GM23338 (cell line): ENCODE results near the gene TMEM43. TPM values are rescaled to one million over a fixed set of nuclear protein-coding genes. Genes with fewer than 3 reads are reported as not detected.

Experiments
- ATAC-seq: fragments of 200-7000 bp; cut with Tn5 transposase; 3 replicates; pipeline ENCODE4 v1.9.1; 2020
- DNase-seq: peaks from one replicate; pipeline ENCODE4 v3.0.0-alpha.2; 2015; ENCODE audit warnings: low spot score
- H2AFZ ChIP-seq: fragments of 200-600 bp; sonication (generic); 2 replicates; pipeline ENCODE4 v1.8.0; 2016; ENCODE audit warnings: antibody characterized with exemption, mild to moderate bottlenecking, moderate library complexity
- H3F3A ChIP-seq: fragments of 200-600 bp; sonication (generic); replicated peaks from 2 replicates; pipeline ENCODE4 v1.8.0; 2017; ENCODE audit warnings: antibody characterized with exemption, mixed run types, low read depth
- H3K27ac ChIP-seq: fragments of 200-600 bp; sonication (generic); 2 replicates; pipeline ENCODE4 v1.6.1; 2016; ENCODE audit warnings: low read depth
- H3K27me3 ChIP-seq: fragments of 200-600 bp; sonication (generic); 2 replicates; pipeline ENCODE4 v1.8.0; 2016; ENCODE audit warnings: mild to moderate bottlenecking, mixed run types, moderate library complexity; ENCODE audit not compliant: insufficient read depth
- H3K36me3 ChIP-seq: fragments of 200-600 bp; sonication (generic); 2 replicates; pipeline ENCODE4 v1.8.0; 2016; ENCODE audit warnings: mild to moderate bottlenecking; ENCODE audit not compliant: insufficient read depth
- H3K4me1 ChIP-seq: fragments of 200-600 bp; sonication (generic); 2 replicates; pipeline ENCODE4 v1.8.0; 2016; ENCODE audit warnings: mild to moderate bottlenecking, moderate library complexity; ENCODE audit not compliant: insufficient read depth
- H3K4me2 ChIP-seq: fragments of 200-600 bp; sonication (generic); 2 replicates; pipeline ENCODE4 v1.7.1; 2017; ENCODE audit warnings: mixed run types
- H3K4me3 ChIP-seq: fragments of 200-600 bp; sonication (generic); 2 replicates; pipeline ENCODE4 v1.6.1; 2016; ENCODE audit warnings: mixed run types
- H3K79me2 ChIP-seq: fragments of 200-600 bp; sonication (generic); replicated peaks from 2 replicates; pipeline ENCODE4 v1.8.0; 2017; ENCODE audit warnings: mild to moderate bottlenecking; ENCODE audit not compliant: insufficient read depth
- H3K9me2 ChIP-seq: fragments of 200-600 bp; sonication (generic); 2 replicates; pipeline ENCODE4 v1.8.0; 2017; ENCODE audit not compliant: insufficient read depth
- H4K20me1 ChIP-seq: fragments of 200-600 bp; sonication (generic); replicated peaks from 2 replicates; pipeline ENCODE4 v1.8.0; 2017; ENCODE audit warnings: mild to moderate bottlenecking; ENCODE audit not compliant: insufficient read depth
- H3K27ac Mint-ChIP-seq: 2 replicates; pipeline ENCODE4 v1.8.0; 2020; ENCODE audit warnings: inconsistent platforms, mild to moderate bottlenecking, moderate library complexity, mixed read lengths
- H3K27me3 Mint-ChIP-seq: 3 replicates; pipeline ENCODE4 v1.8.0; 2022; ENCODE audit warnings: low read depth, mild to moderate bottlenecking, moderate library complexity, mixed read lengths, inconsistent platforms; ENCODE audit not compliant: insufficient read depth, poor library complexity
- H3K36me3 Mint-ChIP-seq: 3 replicates; pipeline ENCODE4 v1.8.0; 2021; ENCODE audit warnings: low read depth, mild to moderate bottlenecking, inconsistent platforms, moderate library complexity, mixed read lengths
- H3K4me1 Mint-ChIP-seq: 3 replicates; pipeline ENCODE4 v1.8.0; 2020; ENCODE audit warnings: mild to moderate bottlenecking, inconsistent platforms, mixed read lengths
- H3K4me3 Mint-ChIP-seq: 3 replicates; pipeline ENCODE4 v1.8.0; 2021; ENCODE audit warnings: moderate library complexity, mild to moderate bottlenecking, inconsistent platforms, mixed read lengths
- H3K9me3 Mint-ChIP-seq: 3 replicates; pipeline ENCODE4 v1.8.0; 2020; ENCODE audit warnings: moderate library complexity, mild to moderate bottlenecking, inconsistent platforms, mixed read lengths
- CTCF ChIP-seq, 2 experiments: fragments of 200-600 bp in 1 of 2; sonication (generic) in 1 of 2; conservative IDR thresholded peaks; 2 replicates each; pipeline versions ENCODE4 v1.5.1 to v1.6.1; 2016 to 2017; ENCODE audit warnings: antibody characterized with exemption in 2 of 2, low read depth in 2 of 2, mild to moderate bottlenecking in 2 of 2, moderate library complexity in 1 of 2
- ETS1 ChIP-seq: IDR thresholded peaks from 2 replicates; pipeline ENCODE4 v1.6.1; 2016; ENCODE audit warnings: antibody characterized with exemption
- EZH2 ChIP-seq: fragments of 200-600 bp; sonication (generic); IDR thresholded peaks from one replicate; pipeline ENCODE4 v1.8.0; 2017; ENCODE audit warnings: antibody characterized with exemption, mild to moderate bottlenecking, low read depth; ENCODE audit not compliant: unreplicated experiment
- EZH2phosphoT487 ChIP-seq: fragments of 200-600 bp; sonication (generic); IDR thresholded peaks from one replicate; pipeline ENCODE4 v1.8.1; 2018; ENCODE audit warnings: antibody characterized with exemption; ENCODE audit not compliant: unreplicated experiment
- JUNB ChIP-seq: IDR thresholded peaks from one replicate; pipeline ENCODE4 v1.6.1; 2016; ENCODE audit warnings: antibody characterized with exemption; ENCODE audit not compliant: unreplicated experiment
- NANOG ChIP-seq: IDR thresholded peaks from 2 replicates; pipeline ENCODE4 v1.6.1; 2016; ENCODE audit warnings: antibody characterized with exemption, borderline replicate concordance
- POLR2AphosphoS5 ChIP-seq: IDR thresholded peaks from 2 replicates; pipeline ENCODE4 v1.6.1; 2016; ENCODE audit warnings: antibody characterized with exemption, low read depth
- STAT1 ChIP-seq: IDR thresholded peaks from one replicate; pipeline ENCODE4 v1.6.1; 2016; ENCODE audit warnings: antibody characterized with exemption; ENCODE audit not compliant: unreplicated experiment
- ZNF114 ChIP-seq: fragments of 250-450 bp; sonication (Bioruptor Pico); IDR thresholded peaks from 2 replicates; pipeline ENCODE4 v1.5.0; 2020; ENCODE audit warnings: mild to moderate bottlenecking, moderate library complexity
- ZNF462 ChIP-seq: fragments of 250-450 bp; sonication (Bioruptor Pico); IDR thresholded peaks from 2 replicates; pipeline ENCODE4 v1.5.0; 2020; ENCODE audit warnings: mild to moderate bottlenecking, moderate library complexity
- polyA plus RNA-seq: library from polyadenylated mRNA; unstranded; fragments of >200 nt; fragmentation: Nextera tagmentation; extraction: Ambion mirVana; gene quantifications from 2 replicates; pipeline ENCODE4 v1.2.1, GENCODE V29; 2016
- total RNA-seq: library from RNA; depleted of rRNA; stranded (reverse); fragments of >200 nt; shearing (Covaris generic); gene quantifications from 2 replicates; pipeline ENCODE4 v1.2.3, GENCODE V29; 2014

The TMEM43 gene
- total and polyA plus RNA-seq, 2 experiments from 2014 or later, result 15.9 to 34.7 TPM

- Histone ChIP-seq H4K20me1 (peaks cover 8% of the 10 kb centered on the region; the same call in 1 of the 2 replicates), H3K4me3 (peak overlapping the region; percentile 97), H3K27me3 (no peaks in the 10 kb centered on the region), H3K79me2 (peaks cover 56% of the 10 kb centered on the region), H3F3A (no peaks in the 10 kb centered on the region), H3K4me2 (peak overlapping the region; percentile 98), H3K9me2 (no peaks in the 10 kb centered on the region), H2AFZ (no peak overlapping the region), H3K27ac (no peak overlapping the region), H3K36me3 (peaks cover 4% of the 10 kb centered on the region; the same call in 1 of the 2 replicates), H3K4me1 (peaks cover 19% of the 10 kb centered on the region)
- Mint-ChIP-seq H3K36me3 (peaks cover 45% of the 10 kb centered on the region), H3K4me3 (peak overlapping the region; percentile 98), H3K9me3 (peaks cover under 1% of the 10 kb centered on the region; the same call in 1 of the 3 replicates), H3K27me3 (peaks cover 17% of the 10 kb centered on the region), H3K27ac (peak overlapping the region; percentile 84), H3K4me1 (peaks cover 32% of the 10 kb centered on the region)
- DNase-seq (no peak), ATAC-seq (no peak)
- TF ChIP-seq ZNF462 (CRISPR knock-in tag) (no peak), JUNB (no peak), CTCF (conservative IDR thresholded peaks at IDR 0.05; ENCODE audit: low read depth in 2 of 2) (no peak), EZH2phosphoT487 (no peak), NANOG (no peak), ETS1 (no peak), EZH2 (no peak), POLR2AphosphoS5 (no peak), ZNF114 (CRISPR knock-in tag) (no peak), STAT1 (no peak)
These were observed 1.4 kb downstream of the TMEM43 start for GRCh38 chr3:14126017-14126886.
